Measurements from ENCODE around the gene KIAA1958. TPM values are rescaled to one million over a fixed set of nuclear protein-coding genes. Genes with fewer than 3 reads are reported as not detected.

The KIAA1958 gene
- total RNA-seq, 4 donors from 2014 or later = 4.6 to 22.0 (median 9.2) TPM

GRCh38 chr9:112516769-112517168, 30.1 kb downstream of the KIAA1958 start:
- no peaks in the 10 kb centered on the region for H3K9me3 ChIP-seq
- H3K4me1 ChIP-seq = no peaks in the 10 kb centered on the region
- TF ChIP-seq POLR2A (IDR thresholded peaks at IDR 0.05) (no peak), CTCF (IDR thresholded peaks at IDR 0.05) (no peak)
- H3K27ac ChIP-seq = no peak overlapping the region
- intact Hi-C loops (cut with DNase I; ENCODE audit: low total_unique reads) = no loop called here
- H3K27me3 ChIP-seq = no peaks in the 10 kb centered on the region
- no peaks in the 10 kb centered on the region for H3K36me3 ChIP-seq
- H3K4me3 ChIP-seq = no peak overlapping the region
- DNase-seq = no peak

- Histone ChIP-seq H3K27ac (no peak overlapping the region), H3K4me3 (no peak overlapping the region), H3K4me1 (no peaks in the 10 kb centered on the region), H3K36me3 (no peaks in the 10 kb centered on the region), H3K27me3 (no peaks in the 10 kb centered on the region), H3K9me3 (no peaks in the 10 kb centered on the region)
- TF ChIP-seq CTCF (IDR thresholded peaks at IDR 0.05) (no peak), POLR2A (IDR thresholded peaks at IDR 0.05) (no peak)
- intact Hi-C loops (cut with DNase I; ENCODE audit: low total_unique reads) = no loop called here
- no peak for DNase-seq
These were observed 33.4 kb downstream of the KIAA1958 start for GRCh38 chr9:112520069-112520468.

GRCh38 chr9:112520656-112521055, 34.0 kb downstream of the KIAA1958 start:
- Histone ChIP-seq H3K36me3 (no peaks in the 10 kb centered on the region), H3K4me3 (no peak overlapping the region), H3K27ac (no peak overlapping the region), H3K4me1 (no peaks in the 10 kb centered on the region), H3K9me3 (no peaks in the 10 kb centered on the region), H3K27me3 (no peaks in the 10 kb centered on the region)
- no peak for TF ChIP-seq CTCF (IDR thresholded peaks at IDR 0.05)
- TF ChIP-seq POLR2A (IDR thresholded peaks at IDR 0.05) = no peak
- no peak for DNase-seq
- intact Hi-C loops (cut with DNase I; ENCODE audit: low total_unique reads) = no loop called here

GRCh38 chr9:112526973-112527372, 40.3 kb downstream of the KIAA1958 start:
- Histone ChIP-seq H3K36me3 (no peaks in the 10 kb centered on the region), H3K4me1 (no peaks in the 10 kb centered on the region), H3K9me3 (no peaks in the 10 kb centered on the region), H3K4me3 (no peak overlapping the region), H3K27me3 (no peaks in the 10 kb centered on the region), H3K27ac (no peak overlapping the region)
- no peak for DNase-seq
- TF ChIP-seq CTCF (IDR thresholded peaks at IDR 0.05) (no peak), POLR2A (IDR thresholded peaks at IDR 0.05) (no peak)
- intact Hi-C loops (cut with DNase I; ENCODE audit: low total_unique reads) = no loop called here

GRCh38 chr9:112527959-112528358, 41.3 kb downstream of the KIAA1958 start:
- no peak for DNase-seq
- intact Hi-C loops (cut with DNase I; ENCODE audit: low total_unique reads) = no loop called here
- no peak overlapping the region for H3K27ac ChIP-seq
- H3K4me3 ChIP-seq = no peak overlapping the region
- H3K27me3 ChIP-seq = no peaks in the 10 kb centered on the region
- no peaks in the 10 kb centered on the region for H3K36me3 ChIP-seq
- H3K4me1 ChIP-seq = no peaks in the 10 kb centered on the region
- TF ChIP-seq CTCF (IDR thresholded peaks at IDR 0.05) (no peak), POLR2A (IDR thresholded peaks at IDR 0.05) (no peak)
- no peaks in the 10 kb centered on the region for H3K9me3 ChIP-seq
